Measurements from ENCODE around the gene TNFRSF17.

- TF ChIP-seq CTCF (conservative IDR thresholded peaks at IDR 0.05 in 1 of 2, IDR thresholded peaks at IDR 0.05 in 1 of 2; ENCODE audit: extremely low read depth in 1 of 2, insufficient read depth in 1 of 2, low read depth in 1 of 2, low read length in 2 of 2) = no peak
- TF ChIP-seq EZH2 (IDR thresholded peaks at IDR 0.05; ENCODE audit: borderline replicate concordance, low read length) = no peak
Observed at GRCh38 chr16:11916524-11917285, 48.3 kb upstream of the TNFRSF17 start.

Measured in mammary epithelial cell (primary cell).